HepG2 (cell line): Measurements from ENCODE around the gene WDR48. TPM values are rescaled to one million over a fixed set of nuclear protein-coding genes. Genes with fewer than 3 reads are reported as not detected.

Experiments used
- ATAC-seq: fragments of 200-7000 bp; cut with Tn5 transposase; 3 replicates; pipeline ENCODE4 v1.9.1; 2020; ENCODE audit warnings: mild to moderate bottlenecking, moderate library complexity
- BruUV-seq: library from RNA; stranded (reverse); fragments of 400-500 nt; replicated peaks from 2 replicates; lab custom pipeline; 2021; lab: Mats Ljungman, UMichigan
- CTCF ChIA-PET: fragments of 300-600 bp; formaldehyde crosslinking; extraction: SDS; loops from one replicate; lab custom pipeline; 2021; ENCODE audit warnings: low total read pairs, inconsistent platforms, low intra/inter-chr PET ratio; lab: Yijun Ruan, JAX
- POLR2A ChIA-PET: fragments of 350-600 bp; sonication (Branson Sonifier 250); formaldehyde crosslinking; loops from one replicate; lab custom pipeline; 2020; ENCODE audit warnings: antibody characterized with exemption, inconsistent platforms; lab: Yijun Ruan, JAX
- DNase-seq: peaks from one replicate; pipeline ENCODE4 v3.0.0-alpha.2; 2015; ENCODE audit warnings: low spot score
- FAIRE-seq: peaks from 3 replicates; lab custom pipeline; 2011; peaks lifted over from hg19 to GRCh38; lab: Jason Lieb, UNC
- H2AFZ ChIP-seq: one replicate; pipeline ENCODE4 v1.6.1; 2011; ENCODE audit warnings: low read length, inconsistent platforms
- H3K27ac ChIP-seq: fragments of 300-600 bp; 3 replicates; pipeline ENCODE4 v1.8.0; 2011; ENCODE audit warnings: mixed run types, mild to moderate bottlenecking, mixed read lengths, low read length, inconsistent platforms; ENCODE audit not compliant: insufficient read depth; ENCODE audit errors: extremely low read length
- H3K27me3 ChIP-seq, 2 experiments: fragments of 200-600 bp in 1 of 2; 2 replicates in 1 of 2; 3 replicates in 1 of 2; pipeline versions ENCODE4 v1.6.0 to v1.8.0; 2011; ENCODE audit warnings: low read length in 2 of 2, mild to moderate bottlenecking in 2 of 2, moderate library complexity in 2 of 2, inconsistent platforms in 1 of 2; ENCODE audit not compliant: insufficient read depth in 2 of 2, control insufficient read depth in 1 of 2
- H3K36me3 ChIP-seq, 2 experiments: fragments of 200-600 bp in 1 of 2; replicated peaks in 1 of 2; 2 replicates in 1 of 2; 3 replicates in 1 of 2; pipeline versions ENCODE4 v1.5.1 to v1.8.0; 2011; ENCODE audit warnings: low read length in 2 of 2, inconsistent platforms in 1 of 2; ENCODE audit not compliant: insufficient read depth in 2 of 2, control insufficient read depth in 1 of 2
- H3K4me1 ChIP-seq: 2 replicates; pipeline ENCODE4 v1.5.1; 2012; ENCODE audit warnings: low read length, inconsistent platforms; ENCODE audit not compliant: insufficient read depth
- H3K4me2 ChIP-seq: 2 replicates; pipeline ENCODE4 v1.6.0; 2011; ENCODE audit warnings: low read depth, low read length, inconsistent platforms
- H3K4me3 ChIP-seq, 3 experiments: fragments of 200-600 bp in 1 of 3; sonication (generic), shearing (Covaris generic) in 1 of 3; replicated peaks in 1 of 3; 2 replicates each; pipeline ENCODE4 v1.5.1; 2011 to 2016; ENCODE audit warnings: low read length in 3 of 3, inconsistent platforms in 2 of 3, low read depth in 2 of 3, mild to moderate bottlenecking in 2 of 3, control low read depth in 1 of 3, mixed read lengths in 1 of 3; ENCODE audit not compliant: insufficient read depth in 1 of 3
- H3K79me2 ChIP-seq: one replicate; pipeline ENCODE4 v1.6.1; 2011; ENCODE audit warnings: low read length, inconsistent platforms; ENCODE audit not compliant: insufficient read depth
- H3K9ac ChIP-seq: 2 replicates; pipeline ENCODE4 v1.6.0; 2011; ENCODE audit warnings: mild to moderate bottlenecking, low read depth, low read length, inconsistent platforms; ENCODE audit not compliant: insufficient read depth
- H3K9me3 ChIP-seq: 2 replicates; pipeline ENCODE4 v1.5.1; 2012; ENCODE audit warnings: mild to moderate bottlenecking, low read length
- H4K20me1 ChIP-seq: 2 replicates; pipeline ENCODE4 v1.6.0; 2011; ENCODE audit warnings: inconsistent platforms, mild to moderate bottlenecking, low read length, moderate library complexity; ENCODE audit not compliant: insufficient read depth
- HMGA1 ChIP-seq: sonication (generic); formaldehyde crosslinking; conservative IDR thresholded peaks from 2 replicates; pipeline ENCODE4 v1.4.0; 2020; ENCODE audit warnings: missing genetic modification reagents
- KDM1A ChIP-seq: IDR thresholded peaks from 2 replicates; pipeline ENCODE4 v1.6.1; 2016; ENCODE audit warnings: missing compliant biosample characterization
- MBD4 ChIP-seq: IDR thresholded peaks from 2 replicates; pipeline ENCODE4 v1.6.1; 2012; ENCODE audit warnings: low read length, inconsistent platforms, borderline replicate concordance
- NFIC ChIP-seq: IDR thresholded peaks from 2 replicates; pipeline ENCODE4 v1.6.1; 2012; ENCODE audit warnings: mild to moderate bottlenecking, low read length, inconsistent platforms
- PHF8 ChIP-seq: sonication (generic); formaldehyde crosslinking; IDR thresholded peaks from 2 replicates; pipeline ENCODE4 v1.5.0; 2020; ENCODE audit warnings: missing genetic modification reagents
- WGBS: methylation state at CpG from one replicate; pipeline ENCODE4 v1.1.6; 2017; ENCODE audit warnings: low lambda C conversion rate; 5-methylcytosine and 5-hydroxymethylcytosine counted together
- in situ Hi-C: cut with HindIII; loops from 2 replicates; pipeline ENCODE4 v1.10.0; 2017; ENCODE audit warnings: low pct_unique_long_range_greater_than_20kb; ENCODE audit not compliant: extremely low pct_ligation_motif_present
- intact Hi-C: fragments of 100-400 bp; cut with micrococcal nuclease; formaldehyde crosslinking; loops from one replicate; pipeline ENCODE4 v1.10.0; 2022; ENCODE audit not compliant: unreplicated experiment
- polyA plus RNA-seq, 8 experiments: library from polyadenylated mRNA; depleted of rRNA in 3 of 8; stranded (reverse) in 7 of 8; unstranded in 1 of 8; fragments of >200 nt; fragmentation: Illumina TruSeq in 4 of 8; extraction: Trizol in 4 of 8; gene quantifications; 2 replicates each; pipeline versions ENCODE4 v1.2.1 to v1.2.3, GENCODE V29; 2011 to 2016; ENCODE audit warnings: low read depth in 4 of 8, missing spikeins in 1 of 8, mixed read lengths in 1 of 8; ENCODE audit not compliant: insufficient read depth in 1 of 8
- total RNA-seq, 5 experiments: library from RNA; depleted of rRNA; stranded (reverse); fragments of >200 nt; fragmentation: Illumina TruSeq; extraction: Trizol; gene quantifications; 2 replicates each; pipeline ENCODE4 v1.2.3, GENCODE V29; 2016; ENCODE audit warnings: low read depth in 1 of 5
- TF ChIP-seq, protein P1 (sequence below): IDR thresholded peaks from 2 replicates; pipeline ENCODE4 v1.6.1; 2012; ENCODE audit warnings: low read depth, low read length, improper control_type of control experiment
- TF ChIP-seq, protein P2 (sequence below): sonication (generic); formaldehyde crosslinking; IDR thresholded peaks from 2 replicates; pipeline ENCODE4 v1.5.0; 2020; ENCODE audit warnings: missing genetic modification reagents

Gene WDR48
- total and polyA plus RNA-seq, 2 of the 13 experiments (the other 11 are each of a cell fraction or from before 2014, with no cell fraction given), result 29.2 to 31.2 TPM

DNA sequence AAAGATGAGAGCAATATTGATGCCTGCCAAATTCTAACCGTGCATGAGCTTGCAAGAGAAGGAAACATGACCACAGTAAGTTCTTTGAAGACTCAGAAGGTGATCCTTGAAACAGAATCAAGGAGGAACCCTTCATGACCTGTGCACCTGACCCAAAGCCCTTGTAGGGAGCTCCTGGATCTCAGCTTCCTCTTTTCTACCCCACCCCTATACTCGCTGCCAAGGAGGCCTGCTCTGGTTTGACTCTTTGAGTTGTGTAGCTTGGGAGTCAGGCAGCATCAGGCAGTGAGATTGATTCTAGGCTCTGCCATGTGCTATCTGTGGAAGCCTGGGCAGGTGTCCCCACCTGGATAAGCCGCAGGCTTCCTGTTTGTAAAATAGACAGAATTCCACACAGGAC lies 66.3 kb downstream of the WDR48 start:
- POLR2A ChIA-PET, result no interaction called here
- ATAC-seq, result no peak

More for the DNA sequence above, 66.3 kb downstream of the WDR48 start:
- intact Hi-C loops, result no loop called here
- no peaks in the 10 kb centered on the region for H4K20me1 ChIP-seq
- no peaks in the 10 kb centered on the region for H3K9me3 ChIP-seq
- BruUV-seq, result no TSS peak
- no peaks in the 10 kb centered on the region for H3K79me2 ChIP-seq
- CTCF ChIA-PET, result no interaction called here
- H3K27ac ChIP-seq, result no peak overlapping the region
- no peaks in the 10 kb centered on the region for H3K36me3 ChIP-seq
- no peaks in the 10 kb centered on the region for H3K4me1 ChIP-seq
- no peak overlapping the region for H3K9ac ChIP-seq
- H3K27me3 ChIP-seq, result no peaks in the 10 kb centered on the region
- no peak overlapping the region for H3K4me3 ChIP-seq
- WGBS, result 42% methylated on average over 3 of the region's 3 CpGs
- in situ Hi-C loops, result no loop called here
- FAIRE-seq (no peak), DNase-seq (no peak)
- H3K4me2 ChIP-seq, result no peak overlapping the region
- H2AFZ ChIP-seq, result no peak overlapping the region
- TF ChIP-seq NFIC, result no peak
- no peak for TF ChIP-seq KDM1A (CRISPR knock-in tag)
- no peak for TF ChIP-seq HMGA1
- TF ChIP-seq, protein P1, sequence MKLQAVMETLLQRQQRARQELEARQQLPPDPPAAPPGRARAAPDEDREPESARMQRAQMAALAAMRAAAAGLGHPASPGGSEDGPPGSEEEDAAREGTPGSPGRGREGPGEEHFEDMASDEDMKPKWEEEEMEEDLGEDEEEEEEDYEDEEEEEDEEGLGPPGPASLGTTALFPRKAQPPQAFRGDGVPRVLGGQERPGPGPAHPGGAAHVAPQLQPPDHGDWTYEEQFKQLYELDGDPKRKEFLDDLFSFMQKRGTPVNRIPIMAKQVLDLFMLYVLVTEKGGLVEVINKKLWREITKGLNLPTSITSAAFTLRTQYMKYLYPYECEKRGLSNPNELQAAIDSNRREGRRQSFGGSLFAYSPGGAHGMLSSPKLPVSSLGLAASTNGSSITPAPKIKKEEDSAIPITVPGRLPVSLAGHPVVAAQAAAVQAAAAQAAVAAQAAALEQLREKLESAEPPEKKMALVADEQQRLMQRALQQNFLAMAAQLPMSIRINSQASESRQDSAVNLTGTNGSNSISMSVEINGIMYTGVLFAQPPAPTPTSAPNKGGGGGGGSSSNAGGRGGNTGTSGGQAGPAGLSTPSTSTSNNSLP, result no peak
- TF ChIP-seq, protein P2, sequence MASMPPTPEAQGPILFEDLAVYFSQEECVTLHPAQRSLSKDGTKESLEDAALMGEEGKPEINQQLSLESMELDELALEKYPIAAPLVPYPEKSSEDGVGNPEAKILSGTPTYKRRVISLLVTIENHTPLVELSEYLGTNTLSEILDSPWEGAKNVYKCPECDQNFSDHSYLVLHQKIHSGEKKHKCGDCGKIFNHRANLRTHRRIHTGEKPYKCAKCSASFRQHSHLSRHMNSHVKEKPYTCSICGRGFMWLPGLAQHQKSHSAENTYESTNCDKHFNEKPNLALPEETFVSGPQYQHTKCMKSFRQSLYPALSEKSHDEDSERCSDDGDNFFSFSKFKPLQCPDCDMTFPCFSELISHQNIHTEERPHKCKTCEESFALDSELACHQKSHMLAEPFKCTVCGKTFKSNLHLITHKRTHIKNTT, result no peak
- TF ChIP-seq PHF8, result no peak
- TF ChIP-seq MBD4, result no peak
